Measurements from ENCODE around the gene CNIH2. TPM values are rescaled to one million over a fixed set of nuclear protein-coding genes. Genes with fewer than 3 reads are reported as not detected.
"Not testable (repeated sequence)": the region's sequence is repeated elsewhere in the genome, so short reads cannot be mapped to it uniquely, and the experiment has no call there.

The CNIH2 gene
- total RNA-seq, 4 donors from 2014 or later = not detected

GRCh38 chr11:66297610-66298009 lies 19.6 kb downstream of the CNIH2 start:
- Histone ChIP-seq H3K9me3 (no peaks in the 10 kb centered on the region), H3K4me1 (no peaks in the 10 kb centered on the region), H3K27ac (no peak overlapping the region), H3K4me3 (no peak overlapping the region), H3K27me3 (peaks cover 0 to 20% of the 10 kb centered on the region in 2 donors), H3K36me3 (no peaks in the 10 kb centered on the region)
- WGBS, 2 donors = 50 to 62% methylated on average over 8 of the region's 8 CpGs
- no peak for DNase-seq (ENCODE audit: low spot score in 2 of 2)
- TF ChIP-seq CTCF (IDR thresholded peaks at IDR 0.05) (no peak), POLR2A (IDR thresholded peaks at IDR 0.05) (no peak), EP300 (IDR thresholded peaks at IDR 0.05) (no peak)

GRCh38 chr11:66299186-66299585 lies 21.2 kb downstream of the CNIH2 start:
- no peaks in the 10 kb centered on the region for H3K36me3 ChIP-seq
- H3K27ac ChIP-seq = no peak overlapping the region
- H3K9me3 ChIP-seq = no peaks in the 10 kb centered on the region
- no peak for DNase-seq (ENCODE audit: low spot score in 2 of 2)
- H3K4me1 ChIP-seq = no peaks in the 10 kb centered on the region
- no peak for TF ChIP-seq CTCF (IDR thresholded peaks at IDR 0.05)
- no peak for TF ChIP-seq POLR2A (IDR thresholded peaks at IDR 0.05)
- TF ChIP-seq EP300 (IDR thresholded peaks at IDR 0.05) = no peak
- no peak overlapping the region for H3K4me3 ChIP-seq
- WGBS, 2 donors = 23 to 44% methylated on average over 3 of the region's 3 CpGs
- peaks cover 0 to 4% of the 10 kb centered on the region in 2 donors for H3K27me3 ChIP-seq

- DNase-seq (ENCODE audit: low spot score in 2 of 2) = no peak
- H3K4me3 ChIP-seq = no peak overlapping the region
- no peaks in the 10 kb centered on the region for H3K9me3 ChIP-seq
- no peak overlapping the region for H3K27ac ChIP-seq
- H3K27me3 ChIP-seq = no peaks in the 10 kb centered on the region
- H3K4me1 ChIP-seq = no peaks in the 10 kb centered on the region
- 80 to 84% methylated on average over 12 of the region's 12 CpGs for WGBS, 2 donors
- H3K36me3 ChIP-seq = no peaks in the 10 kb centered on the region
- TF ChIP-seq POLR2A (IDR thresholded peaks at IDR 0.05) (no peak), EP300 (IDR thresholded peaks at IDR 0.05) (no peak), CTCF (IDR thresholded peaks at IDR 0.05) (no peak)
Observed at GRCh38 chr11:66302656-66303055, 24.7 kb downstream of the CNIH2 start.

- Histone ChIP-seq H3K27ac (no peak overlapping the region), H3K36me3 (no peaks in the 10 kb centered on the region), H3K9me3 (no peaks in the 10 kb centered on the region), H3K4me1 (peaks cover 0 to 21% (median 6%) of the 10 kb centered on the region in 4 donors), H3K27me3 (no peaks in the 10 kb centered on the region), H3K4me3 (no peak overlapping the region)
- TF ChIP-seq EP300 (IDR thresholded peaks at IDR 0.05) = no peak
- no peak for TF ChIP-seq CTCF (IDR thresholded peaks at IDR 0.05)
- TF ChIP-seq POLR2A (IDR thresholded peaks at IDR 0.05) = no peak
- DNase-seq (ENCODE audit: low spot score in 2 of 2) = no peak
- 53 to 58% methylated on average over 3 of the region's 3 CpGs for WGBS, 2 donors
Observed at GRCh38 chr11:66309475-66309874, 31.5 kb downstream of the CNIH2 start.

- WGBS, 2 donors = 82 to 91% methylated on average over 8 of the region's 8 CpGs
- peaks cover 0 to 29% (median 8%) of the 10 kb centered on the region in 4 donors for H3K4me1 ChIP-seq
- TF ChIP-seq CTCF (IDR thresholded peaks at IDR 0.05) (no peak), EP300 (IDR thresholded peaks at IDR 0.05) (no peak), POLR2A (IDR thresholded peaks at IDR 0.05) (no peak)
- no peak overlapping the region for H3K27ac ChIP-seq
- H3K4me3 ChIP-seq = no peak overlapping the region
- H3K36me3 ChIP-seq = no peaks in the 10 kb centered on the region
- no peak for DNase-seq (ENCODE audit: low spot score in 2 of 2)
- no peaks in the 10 kb centered on the region for H3K27me3 ChIP-seq
- H3K9me3 ChIP-seq = no peaks in the 10 kb centered on the region
Observed at GRCh38 chr11:66310324-66310723, 32.3 kb downstream of the CNIH2 start.

- not testable (repeated sequence) for H3K27me3 ChIP-seq; H3K9me3 ChIP-seq; DNase-seq (ENCODE audit: low spot score in 2 of 2); H3K36me3 ChIP-seq; H3K4me3 ChIP-seq
- WGBS, 2 donors = 79 to 84% methylated on average over 18 of the region's 18 CpGs
- Histone ChIP-seq H3K27ac (peak overlapping the region in 1 of 4 donors; percentile 89), H3K4me1 (peaks cover 0 to 35% (median 8%) of the 10 kb centered on the region in 4 donors)
Observed at GRCh38 chr11:66310803-66311440, 32.9 kb downstream of the CNIH2 start.
